Measurements from ENCODE around the gene NCAPG2.

The NCAPG2 gene

DNA sequence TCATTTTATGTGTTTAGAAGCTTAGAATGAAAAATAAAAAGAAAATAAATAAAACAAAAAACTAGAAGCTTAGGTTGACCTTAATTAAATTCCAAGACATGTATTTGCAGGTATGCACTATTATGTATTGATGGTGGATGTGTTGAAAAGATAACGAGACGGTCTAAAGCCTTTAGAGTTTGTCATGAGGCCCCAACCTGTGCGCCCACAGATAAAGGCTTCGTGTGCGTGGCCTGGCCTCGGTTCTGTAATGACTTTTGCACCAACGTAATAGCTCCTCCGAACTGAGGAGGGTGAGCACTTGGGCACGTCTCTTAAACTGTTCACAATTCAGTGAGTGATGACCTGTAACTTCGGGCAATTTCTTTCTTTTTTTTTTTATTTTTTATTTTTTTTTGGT lies 43.7 kb upstream of the NCAPG2 start:
- no peak overlapping the region for H3K4me3 ChIP-seq (ENCODE audit: low read depth, low read length)
- no peak for DNase-seq (ENCODE audit: low read depth)
- TF ChIP-seq, protein P1, sequence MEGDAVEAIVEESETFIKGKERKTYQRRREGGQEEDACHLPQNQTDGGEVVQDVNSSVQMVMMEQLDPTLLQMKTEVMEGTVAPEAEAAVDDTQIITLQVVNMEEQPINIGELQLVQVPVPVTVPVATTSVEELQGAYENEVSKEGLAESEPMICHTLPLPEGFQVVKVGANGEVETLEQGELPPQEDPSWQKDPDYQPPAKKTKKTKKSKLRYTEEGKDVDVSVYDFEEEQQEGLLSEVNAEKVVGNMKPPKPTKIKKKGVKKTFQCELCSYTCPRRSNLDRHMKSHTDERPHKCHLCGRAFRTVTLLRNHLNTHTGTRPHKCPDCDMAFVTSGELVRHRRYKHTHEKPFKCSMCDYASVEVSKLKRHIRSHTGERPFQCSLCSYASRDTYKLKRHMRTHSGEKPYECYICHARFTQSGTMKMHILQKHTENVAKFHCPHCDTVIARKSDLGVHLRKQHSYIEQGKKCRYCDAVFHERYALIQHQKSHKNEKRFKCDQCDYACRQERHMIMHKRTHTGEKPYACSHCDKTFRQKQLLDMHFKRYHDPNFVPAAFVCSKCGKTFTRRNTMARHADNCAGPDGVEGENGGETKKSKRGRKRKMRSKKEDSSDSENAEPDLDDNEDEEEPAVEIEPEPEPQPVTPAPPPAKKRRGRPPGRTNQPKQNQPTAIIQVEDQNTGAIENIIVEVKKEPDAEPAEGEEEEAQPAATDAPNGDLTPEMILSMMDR (IDR thresholded peaks at IDR 0.05; ENCODE audit: low read depth, low read length, missing control alignments), result no peak
- in situ Hi-C loops (cut with HindIII; ENCODE audit: low sequenced_read_pairs), result no loop called here

DNA sequence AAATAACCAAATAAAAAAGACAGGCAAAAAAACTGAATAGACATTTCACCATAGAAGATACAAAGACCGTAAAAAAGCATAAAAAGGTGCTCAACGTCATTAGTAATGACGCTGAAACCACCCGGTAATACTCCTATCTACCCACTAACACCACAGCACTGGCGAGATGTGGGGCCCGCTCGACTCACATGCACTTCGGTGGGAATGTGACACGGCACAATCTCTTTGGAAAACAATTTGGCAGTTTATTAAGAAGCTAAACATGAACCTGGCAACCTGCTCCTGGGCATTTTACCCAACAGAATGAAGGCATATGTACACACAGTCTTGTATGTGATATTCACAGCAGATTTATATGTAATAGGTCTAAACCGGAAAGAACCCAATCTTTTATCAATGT lies 42.8 kb upstream of the NCAPG2 start:
- no peak overlapping the region for H3K4me3 ChIP-seq (ENCODE audit: low read depth, low read length)
- no peak for DNase-seq (ENCODE audit: low read depth)
- in situ Hi-C loops (cut with HindIII; ENCODE audit: low sequenced_read_pairs), result no loop called here
- TF ChIP-seq, protein P1 (IDR thresholded peaks at IDR 0.05; ENCODE audit: low read depth, low read length, missing control alignments), result no peak

DNA sequence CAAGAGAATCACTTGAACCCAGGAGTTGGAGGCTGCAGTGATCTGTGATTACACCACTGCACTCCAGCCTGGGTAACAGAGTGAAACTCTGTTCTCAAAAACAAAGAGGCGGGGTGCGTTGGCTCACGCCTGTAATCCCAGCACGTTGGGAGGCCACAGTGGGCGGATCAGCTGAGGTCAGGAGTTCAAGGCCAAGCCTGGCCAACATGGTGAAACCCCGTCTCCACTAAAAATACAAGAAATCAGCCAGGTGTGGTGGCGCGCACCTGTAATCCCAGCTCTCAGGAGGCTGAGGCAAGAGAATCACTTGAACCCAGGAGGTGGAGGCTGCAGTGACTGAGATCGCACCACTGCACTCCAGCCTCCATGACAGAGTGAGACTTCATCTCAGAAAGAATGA lies 42.4 kb upstream of the NCAPG2 start:
- no peak overlapping the region for H3K4me3 ChIP-seq (ENCODE audit: low read depth, low read length)
- TF ChIP-seq, protein P1 (IDR thresholded peaks at IDR 0.05; ENCODE audit: low read depth, low read length, missing control alignments), result no peak
- in situ Hi-C loops (cut with HindIII; ENCODE audit: low sequenced_read_pairs), result no loop called here
- DNase-seq (ENCODE audit: low read depth), result no peak

DNA sequence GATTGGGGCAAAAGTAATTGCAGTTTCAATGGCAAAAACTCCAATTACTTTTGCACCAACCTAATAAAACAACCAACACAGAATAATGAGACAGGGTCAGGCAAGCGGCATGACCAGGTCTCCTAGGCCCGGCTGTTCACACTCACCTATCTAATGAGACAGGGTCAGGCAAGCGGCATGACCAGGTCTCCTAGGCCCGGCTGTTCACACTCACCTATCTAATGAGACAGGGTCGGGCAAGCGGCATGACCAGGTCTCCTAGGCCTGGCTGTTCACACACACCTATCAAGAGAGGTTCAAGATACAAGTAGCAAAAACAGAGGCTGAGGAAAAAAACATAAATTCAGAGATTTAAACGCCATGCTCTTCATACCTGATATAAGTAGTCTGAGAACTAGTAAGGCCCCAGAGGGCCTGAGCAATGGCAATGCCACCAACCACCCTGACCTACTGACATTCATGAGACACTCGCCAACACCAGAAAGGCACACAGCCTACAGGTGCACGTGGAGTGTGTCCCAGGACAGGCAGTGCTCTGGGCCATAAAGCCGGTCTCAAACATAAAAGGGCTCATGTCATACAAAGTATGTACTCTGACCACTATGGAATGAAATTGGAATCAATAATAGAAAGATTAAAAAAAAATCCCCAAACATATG lies 40.6 kb upstream of the NCAPG2 start:
- in situ Hi-C loops (cut with HindIII; ENCODE audit: low sequenced_read_pairs), result no loop called here
- DNase-seq (ENCODE audit: low read depth), result no peak
- TF ChIP-seq, protein P1 (IDR thresholded peaks at IDR 0.05; ENCODE audit: low read depth, low read length, missing control alignments), result no peak
- H3K4me3 ChIP-seq (ENCODE audit: low read depth, low read length), result no peak overlapping the region

DNA sequence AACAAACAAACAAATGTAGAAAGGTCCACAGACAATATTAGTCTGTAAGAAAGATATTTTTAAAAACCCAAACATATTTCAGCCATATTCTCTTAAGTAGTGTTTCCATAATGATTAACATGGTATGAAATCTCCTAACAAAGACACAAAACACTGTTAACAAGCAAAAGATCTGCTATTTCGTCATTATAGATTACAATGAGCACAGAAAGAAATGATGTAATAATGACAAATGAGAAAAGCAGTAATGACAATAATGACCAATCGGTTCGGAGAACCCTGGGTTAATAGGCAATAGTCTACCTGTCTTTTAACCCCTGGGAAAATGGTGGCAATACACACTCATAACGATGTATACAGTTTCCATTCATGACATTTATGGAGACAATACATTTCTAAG lies 39.5 kb upstream of the NCAPG2 start:
- DNase-seq (ENCODE audit: low read depth), result no peak
- no peak overlapping the region for H3K4me3 ChIP-seq (ENCODE audit: low read depth, low read length)
- in situ Hi-C loops (cut with HindIII; ENCODE audit: low sequenced_read_pairs), result no loop called here
- TF ChIP-seq, protein P1 (IDR thresholded peaks at IDR 0.05; ENCODE audit: low read depth, low read length, missing control alignments), result no peak

DNA sequence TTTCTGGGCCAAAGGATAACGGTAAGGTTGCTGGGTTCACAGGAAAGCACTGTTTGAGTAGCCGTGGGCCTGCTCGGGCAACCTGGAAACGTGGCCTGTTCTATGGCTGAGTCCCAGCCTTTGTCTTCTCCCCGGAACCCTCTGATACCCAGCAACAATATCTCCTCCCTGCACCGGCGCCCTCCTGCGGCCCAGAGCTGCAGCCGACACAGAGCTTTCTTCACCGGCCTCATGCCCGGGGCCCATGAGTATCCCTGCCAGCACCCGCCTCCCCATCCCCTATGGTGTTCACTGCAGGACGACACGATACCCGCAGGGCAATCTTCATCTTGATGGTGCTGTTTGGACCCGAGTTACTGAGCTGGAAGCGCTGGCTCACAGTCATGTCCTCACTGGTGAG lies 38.6 kb upstream of the NCAPG2 start:
- TF ChIP-seq, protein P1 (IDR thresholded peaks at IDR 0.05; ENCODE audit: low read depth, low read length, missing control alignments), result no peak
- in situ Hi-C loops (cut with HindIII; ENCODE audit: low sequenced_read_pairs), result no loop called here
- H3K4me3 ChIP-seq (ENCODE audit: low read depth, low read length), result no peak overlapping the region
- DNase-seq (ENCODE audit: low read depth), result no peak

Data from astrocyte of the cerebellum (primary cell).